Kidney (tissue), 14 donors: ENCODE results near the gene CSRNP2. TPM values are rescaled to one million over a fixed set of nuclear protein-coding genes. Genes with fewer than 3 reads are reported as not detected.

Experiments used
- DNase-seq, 5 donors: peaks; one replicate each; pipeline ENCODE4 v3.0.0-alpha.2; 2013 to 2020
- FAIRE-seq: peaks from 2 replicates; lab custom pipeline; 2012; peaks lifted over from hg19 to GRCh38; lab: Jason Lieb, UNC
- H3K27ac ChIP-seq, 2 donors: one replicate each; pipeline ENCODE4 v1.7.0; 2013; ENCODE audit warnings: low read depth in 2 of 2, low read length in 2 of 2, inconsistent platforms in 1 of 2
- H3K27me3 ChIP-seq: one replicate; pipeline ENCODE4 v1.7.1; 2013; ENCODE audit warnings: low read length, inconsistent platforms; ENCODE audit not compliant: control insufficient read depth, insufficient read depth
- H3K36me3 ChIP-seq, 3 donors: one replicate each; pipeline versions ENCODE4 v1.7.0 to v1.7.1; 2013; ENCODE audit warnings: low read length in 3 of 3, control low read depth in 1 of 3, inconsistent platforms in 1 of 3; ENCODE audit not compliant: insufficient read depth in 3 of 3, control insufficient read depth in 2 of 3
- H3K4me1 ChIP-seq, 3 donors: one replicate each; pipeline versions ENCODE4 v1.7.0 to v1.7.1; 2013; ENCODE audit warnings: low read length in 3 of 3, inconsistent platforms in 1 of 3, low read depth in 1 of 3; ENCODE audit not compliant: control insufficient read depth in 2 of 3, insufficient read depth in 2 of 3
- H3K4me3 ChIP-seq, 3 donors: one replicate each; pipeline versions ENCODE4 v1.7.0 to v1.8.1; 2013; ENCODE audit warnings: low read length in 3 of 3, control low read depth in 1 of 3, inconsistent platforms in 1 of 3
- H3K9ac ChIP-seq, 3 donors: one replicate each; pipeline versions ENCODE4 v1.7.0 to v1.7.1; 2013; ENCODE audit warnings: low read length in 3 of 3, control low read depth in 1 of 3, inconsistent platforms in 1 of 3
- H3K9me3 ChIP-seq, 3 donors: one replicate each; pipeline versions ENCODE4 v1.7.0 to v1.7.1; 2013; ENCODE audit warnings: low read length in 3 of 3, control low read depth in 1 of 3, inconsistent platforms in 1 of 3; ENCODE audit not compliant: control insufficient read depth in 2 of 3, insufficient read depth in 1 of 3
- intact Hi-C: fragments of 100-400 bp; cut with DNase I; formaldehyde crosslinking; loops from one replicate; pipeline ENCODE4 v1.11.1; 2022
- polyA plus RNA-seq: library from polyadenylated mRNA; stranded (reverse); fragments of 350-450 nt; fragmentation: Illumina TruSeq; extraction: RNeasy Lipid Tissue Mini Kit (QIAGEN cat#74804); gene quantifications from one replicate; pipeline ENCODE4 v1.2.3, GENCODE V29; 2014; ENCODE audit warnings: low read depth, low replicate concordance; ENCODE audit not compliant: insufficient read depth
- total RNA-seq: library from RNA; stranded (reverse); fragmentation: NEBNext Ultra II Directional; extraction: Animal tissue kit (Norgen Biotek cat#: 25700); gene quantifications from one replicate; pipeline ENCODE4 v1.2.1, GENCODE V29; 2021
- TF ChIP-seq, protein P1 (sequence below): IDR thresholded peaks from 3 replicates; pipeline ENCODE4 v1.5.1; 2012; ENCODE audit warnings: mild to moderate bottlenecking, moderate library complexity, borderline replicate concordance; ENCODE audit not compliant: insufficient read depth; ENCODE audit errors: extremely low read depth
- donor health status: control.
- donor health status: control.
- donor health status: control.
- donor health status: control.
- donor health status: control.
- donor health status: DM: yes; HTN: yes; CAD: no.
- donor health status: Normal renal cell carcinoma (clear cell type).

Gene CSRNP2
- total and polyA plus RNA-seq, 2 donors from 2014 or later = 8.5 to 29.6 TPM

DNA sequence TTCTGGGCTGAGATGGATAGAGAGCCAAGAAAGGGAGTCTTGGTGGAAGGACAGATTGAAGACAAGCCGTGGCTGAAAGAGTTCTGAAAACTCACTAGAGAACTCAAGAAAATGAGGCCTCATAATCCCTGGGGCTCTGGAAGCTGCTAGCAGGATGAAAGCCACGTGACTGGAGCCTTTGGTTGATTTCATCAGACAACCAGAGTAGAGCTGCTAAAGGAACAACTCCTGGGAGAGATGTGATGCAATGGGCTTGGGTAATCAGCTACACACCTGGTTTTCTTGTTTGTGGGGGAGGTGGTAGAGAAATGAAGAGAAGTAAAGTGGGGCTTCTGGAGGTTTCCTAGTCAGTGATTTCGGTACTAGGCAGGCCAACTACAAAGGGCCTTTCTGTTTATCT is 13.4 kb downstream of the CSRNP2 start:
- peaks cover 0 to 24% (median 24%) of the 10 kb centered on the region in 3 donors for H3K36me3 ChIP-seq
- TF ChIP-seq, protein P1, sequence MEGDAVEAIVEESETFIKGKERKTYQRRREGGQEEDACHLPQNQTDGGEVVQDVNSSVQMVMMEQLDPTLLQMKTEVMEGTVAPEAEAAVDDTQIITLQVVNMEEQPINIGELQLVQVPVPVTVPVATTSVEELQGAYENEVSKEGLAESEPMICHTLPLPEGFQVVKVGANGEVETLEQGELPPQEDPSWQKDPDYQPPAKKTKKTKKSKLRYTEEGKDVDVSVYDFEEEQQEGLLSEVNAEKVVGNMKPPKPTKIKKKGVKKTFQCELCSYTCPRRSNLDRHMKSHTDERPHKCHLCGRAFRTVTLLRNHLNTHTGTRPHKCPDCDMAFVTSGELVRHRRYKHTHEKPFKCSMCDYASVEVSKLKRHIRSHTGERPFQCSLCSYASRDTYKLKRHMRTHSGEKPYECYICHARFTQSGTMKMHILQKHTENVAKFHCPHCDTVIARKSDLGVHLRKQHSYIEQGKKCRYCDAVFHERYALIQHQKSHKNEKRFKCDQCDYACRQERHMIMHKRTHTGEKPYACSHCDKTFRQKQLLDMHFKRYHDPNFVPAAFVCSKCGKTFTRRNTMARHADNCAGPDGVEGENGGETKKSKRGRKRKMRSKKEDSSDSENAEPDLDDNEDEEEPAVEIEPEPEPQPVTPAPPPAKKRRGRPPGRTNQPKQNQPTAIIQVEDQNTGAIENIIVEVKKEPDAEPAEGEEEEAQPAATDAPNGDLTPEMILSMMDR = no peak

DNA sequence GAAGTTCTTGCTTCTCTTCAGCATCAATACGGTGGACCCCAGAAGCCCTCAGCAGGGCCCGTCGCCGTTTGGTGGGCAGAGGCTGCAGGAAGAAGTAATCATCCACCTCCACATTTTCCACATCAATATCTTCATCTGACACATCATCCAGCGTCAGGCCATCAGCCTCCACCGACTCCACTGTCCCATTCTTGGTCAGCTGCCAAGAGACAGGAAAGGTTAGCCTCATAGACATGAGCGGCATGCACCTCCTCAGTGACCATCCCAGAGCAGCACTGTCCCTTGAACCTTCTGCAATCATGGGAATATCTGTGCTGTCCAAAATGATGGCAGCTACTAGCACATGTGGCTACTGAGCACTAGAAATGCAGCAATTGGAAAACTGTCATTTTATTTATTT is 15.6 kb downstream of the CSRNP2 start:
- TF ChIP-seq, protein P1 = no peak
- H3K4me3 ChIP-seq = no peak overlapping the region
- H3K9me3 ChIP-seq = no peaks in the 10 kb centered on the region
- H3K4me1 ChIP-seq = peaks cover 0 to 3% (median 2%) of the 10 kb centered on the region in 3 donors
- peaks cover 0 to 34% (median 33%) of the 10 kb centered on the region in 3 donors for H3K36me3 ChIP-seq
- FAIRE-seq (no peak), DNase-seq (no peak)
- no peak overlapping the region for H3K27ac ChIP-seq
- intact Hi-C loops = no loop called here
- no peaks in the 10 kb centered on the region for H3K27me3 ChIP-seq
- H3K9ac ChIP-seq = no peak overlapping the region

More for the DNA sequence above, 13.4 kb downstream of the CSRNP2 start:
- no peak overlapping the region for H3K27ac ChIP-seq
- FAIRE-seq (no peak), DNase-seq (no peak)
- H3K4me3 ChIP-seq = no peak overlapping the region
- no peaks in the 10 kb centered on the region for H3K4me1 ChIP-seq
- no peaks in the 10 kb centered on the region for H3K27me3 ChIP-seq
- H3K9ac ChIP-seq = no peak overlapping the region
- intact Hi-C loops = no loop called here
- no peaks in the 10 kb centered on the region for H3K9me3 ChIP-seq

DNA sequence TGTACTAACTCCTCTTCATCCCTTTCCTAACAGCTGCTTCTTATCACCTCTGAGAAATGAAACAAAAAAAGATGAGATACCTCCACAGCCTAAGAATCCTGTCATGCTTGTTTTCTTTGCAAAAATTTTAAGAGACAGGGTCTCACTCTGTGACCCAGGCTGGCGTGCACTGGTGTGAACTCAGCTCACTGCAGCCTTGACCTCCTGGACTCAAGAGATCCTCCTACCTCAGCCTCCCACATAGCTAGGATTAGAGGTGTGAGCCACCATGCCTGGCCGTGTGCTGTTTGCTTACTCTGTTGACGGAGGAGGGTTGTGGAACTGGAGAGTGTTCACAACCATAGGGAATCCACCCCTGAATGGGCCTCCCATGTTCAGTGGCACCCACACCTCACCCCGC is 16.2 kb downstream of the CSRNP2 start:
- Histone ChIP-seq H3K4me3 (no peak overlapping the region), H3K9me3 (no peaks in the 10 kb centered on the region), H3K36me3 (peaks cover 0 to 37% (median 36%) of the 10 kb centered on the region in 3 donors), H3K9ac (no peak overlapping the region), H3K4me1 (peaks cover 0 to 6% (median 6%) of the 10 kb centered on the region in 3 donors), H3K27me3 (no peaks in the 10 kb centered on the region), H3K27ac (no peak overlapping the region)
- DNase-seq (no peak), FAIRE-seq (no peak)
- intact Hi-C loops = no loop called here
- TF ChIP-seq, protein P1 = no peak

DNA sequence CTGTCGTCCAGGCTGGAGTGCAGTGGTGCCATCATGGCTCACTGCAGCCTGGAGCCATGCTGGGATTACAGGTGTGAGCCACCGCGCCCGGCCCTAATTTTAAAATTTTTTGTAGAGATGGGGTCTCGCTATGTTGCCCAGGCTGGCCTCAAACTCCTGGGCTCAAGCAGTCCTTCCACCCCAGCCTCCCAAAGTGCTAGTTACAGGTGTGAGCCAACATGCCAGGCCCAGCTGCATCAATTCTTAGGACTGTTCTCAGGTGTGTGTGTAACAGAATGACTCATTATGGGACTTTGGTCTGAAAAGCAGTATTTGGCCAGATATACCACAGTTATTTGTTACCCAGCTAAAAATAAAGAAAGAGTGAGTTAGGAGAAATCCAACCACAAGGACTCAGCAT is 17.9 kb downstream of the CSRNP2 start:
- peaks cover 0 to 6% (median 6%) of the 10 kb centered on the region in 3 donors for H3K4me1 ChIP-seq
- H3K27ac ChIP-seq = no peak overlapping the region
- H3K4me3 ChIP-seq = no peak overlapping the region
- no peaks in the 10 kb centered on the region for H3K27me3 ChIP-seq
- DNase-seq = no peak
- no peaks in the 10 kb centered on the region for H3K9me3 ChIP-seq
- peaks cover 0 to 31% (median 30%) of the 10 kb centered on the region in 3 donors for H3K36me3 ChIP-seq
- H3K9ac ChIP-seq = no peak overlapping the region
- TF ChIP-seq, protein P1 = no peak
- intact Hi-C loops = no loop called here
- FAIRE-seq = no peak
